GM12864 (cell line): Measurements from ENCODE around the gene HOXD1.

Source experiments
- DNase-seq: peaks from one replicate; pipeline ENCODE4 v3.0.0-alpha.2; 2011; ENCODE audit warnings: low read depth
- H3K4me3 ChIP-seq: 2 replicates; pipeline ENCODE4 v1.5.1; 2011; ENCODE audit warnings: mild to moderate bottlenecking, low read depth, low read length, control low read depth
- CTCF ChIP-seq: IDR thresholded peaks from 2 replicates; pipeline ENCODE4 v1.5.1; 2011; ENCODE audit warnings: low read depth, mild to moderate bottlenecking, moderate library complexity, low read length, control low read depth, inconsistent platforms; ENCODE audit errors: missing control alignments

HOXD1 gene

GRCh38 chr2:176164201-176164600, 24.3 kb upstream of the HOXD1 start:
- no peak overlapping the region for H3K4me3 ChIP-seq
- no peak for DNase-seq

GRCh38 chr2:176164611-176165369, 23.7 kb upstream of the HOXD1 start:
- no peak overlapping the region for H3K4me3 ChIP-seq
- TF ChIP-seq CTCF: no peak
- no peak for DNase-seq

More at GRCh38 chr2:176164201-176164600, 24.3 kb upstream of the HOXD1 start:
- no peak for TF ChIP-seq CTCF

GRCh38 chr2:176165370-176166050, 23.0 kb upstream of the HOXD1 start:
- TF ChIP-seq CTCF: no peak
- no peak overlapping the region for H3K4me3 ChIP-seq
- DNase-seq: no peak

GRCh38 chr2:176166272-176166671, 22.2 kb upstream of the HOXD1 start:
- DNase-seq: no peak
- TF ChIP-seq CTCF: no peak
- no peak overlapping the region for H3K4me3 ChIP-seq

- no peak for TF ChIP-seq CTCF
- DNase-seq: no peak
- H3K4me3 ChIP-seq: no peak overlapping the region
These were observed 21.1 kb upstream of the HOXD1 start for GRCh38 chr2:176167398-176167797.

GRCh38 chr2:176169181-176169580, 19.3 kb upstream of the HOXD1 start:
- no peak overlapping the region for H3K4me3 ChIP-seq
- no peak for TF ChIP-seq CTCF
- DNase-seq: no peak

- DNase-seq: no peak
- no peak overlapping the region for H3K4me3 ChIP-seq
- no peak for TF ChIP-seq CTCF
These were observed 18.8 kb upstream of the HOXD1 start for GRCh38 chr2:176169711-176170110.
